Activated T-cell treated with anti-CD3 and anti-CD28 coated beads, Interleukin-2, amount 50 U/mL, for 72 hours (primary cell): ENCODE measurements around the gene DDN. TPM values are rescaled to one million over a fixed set of nuclear protein-coding genes. Genes with fewer than 3 reads are reported as not detected.

ENCODE experiments used
- ATAC-seq, 2 donors: fragments of 150-1000 bp; cut with Tn5 transposase; replicated peaks in 1 of 2; 2 replicates each; pipeline ENCODE4 v1.10.0; 2021; ENCODE audit warnings: moderate library complexity in 2 of 2, mild to moderate bottlenecking in 1 of 2
- DNase-seq, 2 donors: peaks; one replicate each; pipeline ENCODE4 v3.0.0; 2021 to 2022; ENCODE audit warnings: mixed read lengths in 1 of 2
- H3K27ac Mint-ChIP-seq: one replicate; pipeline ENCODE4 v1.8.0; 2022; ENCODE audit warnings: mild to moderate bottlenecking, moderate library complexity, mixed read lengths
- H3K27me3 Mint-ChIP-seq: one replicate; pipeline ENCODE4 v1.8.0; 2022; ENCODE audit warnings: low read depth, mixed read lengths
- H3K36me3 Mint-ChIP-seq, 2 donors: one replicate each; pipeline ENCODE4 v1.8.0; 2022; ENCODE audit warnings: mixed read lengths in 2 of 2, mild to moderate bottlenecking in 1 of 2; ENCODE audit not compliant: insufficient read depth in 2 of 2
- H3K4me1 Mint-ChIP-seq: one replicate; pipeline ENCODE4 v1.8.0; 2022; ENCODE audit warnings: low read depth, mixed read lengths
- H3K4me3 Mint-ChIP-seq, 2 donors: one replicate each; pipeline ENCODE4 v1.8.0; 2022; ENCODE audit warnings: mild to moderate bottlenecking in 2 of 2, mixed read lengths in 2 of 2, moderate library complexity in 2 of 2
- H3K9me3 Mint-ChIP-seq, 2 donors: one replicate each; pipeline ENCODE4 v1.8.0; 2022; ENCODE audit warnings: mixed read lengths in 2 of 2
- total RNA-seq, 2 donors: library from RNA; stranded (reverse); gene quantifications; one replicate each; pipeline ENCODE4 v1.2.3, GENCODE V29; 2022

DDN gene
- total RNA-seq, 2 donors from 2014 or later, result 0.25 to 0.38 TPM

GRCh38 chr12:48980389-48980952 is 18.7 kb downstream of the DDN start:
- DNase-seq (peak; percentile 45 to 48), ATAC-seq (no peak)
- no peaks in the 10 kb centered on the region for H3K36me3 Mint-ChIP-seq
- H3K9me3 Mint-ChIP-seq, result no peaks in the 10 kb centered on the region
- peaks cover 88% of the 10 kb centered on the region for H3K27me3 Mint-ChIP-seq
- peaks cover 50% of the 10 kb centered on the region for H3K4me1 Mint-ChIP-seq
- peak overlapping the region; percentile 39 for H3K27ac Mint-ChIP-seq
- peak overlapping the region; percentile 83 to 84 for H3K4me3 Mint-ChIP-seq

GRCh38 chr12:48979602-48980388 is 19.4 kb downstream of the DDN start:
- H3K27me3 Mint-ChIP-seq, result peaks cover 91% of the 10 kb centered on the region
- H3K4me1 Mint-ChIP-seq, result peaks cover 50% of the 10 kb centered on the region
- no peaks in the 10 kb centered on the region for H3K9me3 Mint-ChIP-seq
- H3K4me3 Mint-ChIP-seq, result peak overlapping the region; percentile 83 to 84
- H3K36me3 Mint-ChIP-seq, result no peaks in the 10 kb centered on the region
- no peak overlapping the region for H3K27ac Mint-ChIP-seq
- no peak for ATAC-seq
- DNase-seq, result peak; percentile 30 to 41

- no peak for ATAC-seq
These were observed 20.2 kb downstream of the DDN start for GRCh38 chr12:48978741-48979601.

GRCh38 chr12:48978291-48978740 is 20.9 kb downstream of the DDN start, which contains the start of gene WNT1:
Gene WNT1, plus strand, starts transcription at chr12:48978322. Its CDS starts 329 bp downstream, at chr12:48978651.
- H3K9me3 Mint-ChIP-seq, result no peaks in the 10 kb centered on the region
- H3K4me1 Mint-ChIP-seq, result peaks cover 50% of the 10 kb centered on the region
- H3K27me3 Mint-ChIP-seq, result peaks cover 90% of the 10 kb centered on the region
- DNase-seq (peak in 1 of 2 donors; percentile 32), ATAC-seq (peak; percentile 12 to 14)
- H3K27ac Mint-ChIP-seq, result peak within 1 kb of the TSS; percentile 35
- no peaks in the 10 kb centered on the region for H3K36me3 Mint-ChIP-seq
- H3K4me3 Mint-ChIP-seq, result peak within 1 kb of the TSS; percentile 83 to 84

More at GRCh38 chr12:48978741-48979601, 20.2 kb downstream of the DDN start:
- Mint-ChIP-seq H3K4me1 (peaks cover 50% of the 10 kb centered on the region), H3K4me3 (peak overlapping the region; percentile 83 to 84), H3K9me3 (no peaks in the 10 kb centered on the region), H3K27me3 (peaks cover 90% of the 10 kb centered on the region), H3K36me3 (no peaks in the 10 kb centered on the region), H3K27ac (peak overlapping the region; percentile 23)
- peak; percentile 22 to 35 for DNase-seq

GRCh38 chr12:48977290-48978281 is 21.6 kb downstream of the DDN start:
- H3K36me3 Mint-ChIP-seq, result no peaks in the 10 kb centered on the region
- H3K4me3 Mint-ChIP-seq, result peak overlapping the region; percentile 50 to 68
- H3K27ac Mint-ChIP-seq, result peak overlapping the region; percentile 35
- H3K4me1 Mint-ChIP-seq, result peaks cover 54% of the 10 kb centered on the region
- ATAC-seq, result peak; percentile 67 to 70
- H3K9me3 Mint-ChIP-seq, result no peaks in the 10 kb centered on the region
- peaks cover 91% of the 10 kb centered on the region for H3K27me3 Mint-ChIP-seq
- peak; percentile 91 to 92 for DNase-seq

- DNase-seq (peak; percentile 55 to 61), ATAC-seq (no peak)
- Mint-ChIP-seq H3K4me3 (no peak overlapping the region), H3K36me3 (no peaks in the 10 kb centered on the region), H3K27me3 (peaks cover 88% of the 10 kb centered on the region), H3K4me1 (peaks cover 49% of the 10 kb centered on the region), H3K9me3 (no peaks in the 10 kb centered on the region), H3K27ac (no peak overlapping the region)
These were observed 25.1 kb downstream of the DDN start for GRCh38 chr12:48973941-48974673.

GRCh38 chr12:48973531-48973930 is 25.6 kb downstream of the DDN start:
- Mint-ChIP-seq H3K27me3 (peaks cover 88% of the 10 kb centered on the region), H3K9me3 (no peaks in the 10 kb centered on the region), H3K27ac (no peak overlapping the region), H3K4me3 (no peak overlapping the region), H3K36me3 (no peaks in the 10 kb centered on the region), H3K4me1 (peaks cover 50% of the 10 kb centered on the region)
- ATAC-seq (no peak), DNase-seq (no peak)

GRCh38 chr12:48972952-48973483 is 26.2 kb downstream of the DDN start:
- no peak overlapping the region for H3K27ac Mint-ChIP-seq
- H3K4me1 Mint-ChIP-seq, result peaks cover 54% of the 10 kb centered on the region
- ATAC-seq, result no peak
- peaks cover 93% of the 10 kb centered on the region for H3K27me3 Mint-ChIP-seq
- DNase-seq, result no peak
- H3K9me3 Mint-ChIP-seq, result no peaks in the 10 kb centered on the region
- H3K36me3 Mint-ChIP-seq, result no peaks in the 10 kb centered on the region
- no peak overlapping the region for H3K4me3 Mint-ChIP-seq

GRCh38 chr12:48972213-48972951 is 26.8 kb downstream of the DDN start:
- no peak overlapping the region for H3K27ac Mint-ChIP-seq
- H3K36me3 Mint-ChIP-seq, result no peaks in the 10 kb centered on the region
- peak overlapping the region; percentile 84 to 88 for H3K4me3 Mint-ChIP-seq
- ATAC-seq (peak; percentile 53 to 58), DNase-seq (peak; percentile 64 to 76)
- peaks cover 48% of the 10 kb centered on the region for H3K4me1 Mint-ChIP-seq
- H3K27me3 Mint-ChIP-seq, result peaks cover 88% of the 10 kb centered on the region
- no peaks in the 10 kb centered on the region for H3K9me3 Mint-ChIP-seq

GRCh38 chr12:48970702-48971334 is 28.4 kb downstream of the DDN start:
- peaks cover 73% of the 10 kb centered on the region for H3K27me3 Mint-ChIP-seq
- no peak for DNase-seq
- H3K36me3 Mint-ChIP-seq, result no peaks in the 10 kb centered on the region
- H3K9me3 Mint-ChIP-seq, result no peaks in the 10 kb centered on the region
- H3K27ac Mint-ChIP-seq, result no peak overlapping the region
- ATAC-seq, result no peak
- peaks cover 40% of the 10 kb centered on the region for H3K4me1 Mint-ChIP-seq
- H3K4me3 Mint-ChIP-seq, result peak overlapping the region; percentile 36 to 84
